Umbilical cord (tissue), 2 donors: Measurements from ENCODE around the gene NF2. TPM values are rescaled to one million over a fixed set of nuclear protein-coding genes. Genes with fewer than 3 reads are reported as not detected.
"Not testable (repeated sequence)": the region's sequence is repeated elsewhere in the genome, so short reads cannot be mapped to it uniquely, and the experiment has no call there.

Source experiments
- DNase-seq: peaks from one replicate; pipeline ENCODE4 v3.0.0-alpha.2; 2015; ENCODE audit warnings: low spot score
- total RNA-seq: library from RNA; depleted of rRNA; stranded (reverse); fragments of >200 nt; gene quantifications from one replicate; pipeline ENCODE4 v1.2.3, GENCODE V29; 2014; ENCODE audit warnings: low replicate concordance; ENCODE audit not compliant: insufficient read depth

NF2 gene
- 25.5 TPM for total RNA-seq

DNA sequence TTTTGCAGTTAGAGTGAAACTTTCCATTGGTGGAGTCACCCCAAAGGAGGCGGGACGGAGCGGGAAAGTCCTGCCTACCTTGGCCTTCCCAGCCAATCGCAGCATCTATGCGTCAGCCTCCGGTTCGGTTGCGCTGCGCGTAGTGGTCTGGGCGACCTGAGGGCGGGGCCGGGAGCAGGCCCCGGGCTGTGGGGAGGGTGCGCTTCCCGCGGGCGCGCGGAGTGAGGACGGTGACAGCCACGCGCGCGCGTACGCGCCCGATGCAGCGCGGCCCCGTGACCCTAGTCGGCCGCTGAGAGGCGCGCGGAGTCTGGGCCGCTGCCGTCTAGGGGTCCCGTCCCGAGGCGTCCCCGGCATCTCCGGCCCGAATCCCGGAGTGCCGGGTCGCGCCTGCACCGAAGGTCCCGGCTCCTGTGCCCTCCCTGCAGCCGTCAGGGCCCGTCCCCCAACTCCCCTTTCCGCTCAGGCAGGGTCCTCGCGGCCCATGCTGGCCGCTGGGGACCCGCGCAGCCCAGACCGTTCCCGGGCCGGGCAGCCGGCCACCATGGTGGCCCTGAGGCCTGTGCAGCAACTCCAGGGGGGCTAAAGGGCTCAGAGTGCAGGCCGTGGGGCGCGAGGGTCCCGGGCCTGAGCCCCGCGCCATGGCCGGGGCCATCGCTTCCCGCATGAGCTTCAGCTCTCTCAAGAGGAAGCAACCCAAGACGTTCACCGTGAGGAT is at the start of gene NF2:
NF2 (plus strand) TSS at position 276 of the 718 bp plus-strand sequence; CDS start at position 642, 366 bp downstream.
- peak; percentile 100 for DNase-seq

DNA sequence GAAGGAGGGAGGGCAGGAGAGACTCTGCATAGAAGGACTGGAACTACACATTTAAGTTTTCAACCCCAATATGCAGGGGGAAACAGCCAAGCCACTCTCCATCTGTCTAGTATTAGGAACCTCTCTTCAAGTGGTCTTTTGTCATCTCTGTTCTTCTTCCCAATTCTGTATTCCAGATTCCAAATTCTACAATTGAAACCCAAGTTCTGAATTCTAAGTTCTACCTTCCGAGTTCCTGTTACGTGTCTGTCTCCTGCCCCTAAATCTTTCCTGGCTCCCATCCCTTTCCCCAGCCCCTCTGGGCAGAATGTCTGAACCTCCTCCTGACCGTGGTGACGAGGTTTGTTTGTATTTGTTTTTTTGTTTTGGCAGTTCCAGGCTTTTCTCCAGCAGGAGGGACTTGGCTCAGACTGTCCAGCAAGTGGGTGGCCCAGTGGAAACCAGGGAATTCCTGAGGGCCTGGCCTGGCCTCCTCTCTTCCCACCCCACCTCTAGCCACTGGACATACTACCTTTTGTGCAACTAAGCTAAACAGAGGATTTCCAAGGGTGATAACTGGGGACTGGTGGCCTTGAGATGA is 48.3 kb upstream of the NF2 start:
- DNase-seq, result no peak

DNA sequence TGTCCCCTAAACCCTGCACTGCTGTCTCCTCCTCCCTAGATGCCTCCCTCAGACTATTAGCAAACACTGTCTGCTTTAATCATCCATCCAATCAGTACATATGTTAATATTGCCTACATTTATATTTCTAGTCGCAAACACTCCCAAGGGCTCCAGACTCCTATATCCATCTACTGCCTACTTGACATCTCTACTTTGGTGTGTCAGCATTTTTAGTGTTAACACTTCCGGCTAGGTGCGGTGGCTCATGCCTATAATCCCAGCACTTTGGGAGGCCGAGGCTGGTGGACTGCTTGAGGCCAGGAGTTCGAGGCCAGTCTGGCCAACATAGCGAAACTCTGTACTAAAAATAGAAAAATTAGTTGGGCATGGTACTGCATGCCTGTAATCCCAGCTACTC is 44.4 kb upstream of the NF2 start:
- no peak for DNase-seq

DNA sequence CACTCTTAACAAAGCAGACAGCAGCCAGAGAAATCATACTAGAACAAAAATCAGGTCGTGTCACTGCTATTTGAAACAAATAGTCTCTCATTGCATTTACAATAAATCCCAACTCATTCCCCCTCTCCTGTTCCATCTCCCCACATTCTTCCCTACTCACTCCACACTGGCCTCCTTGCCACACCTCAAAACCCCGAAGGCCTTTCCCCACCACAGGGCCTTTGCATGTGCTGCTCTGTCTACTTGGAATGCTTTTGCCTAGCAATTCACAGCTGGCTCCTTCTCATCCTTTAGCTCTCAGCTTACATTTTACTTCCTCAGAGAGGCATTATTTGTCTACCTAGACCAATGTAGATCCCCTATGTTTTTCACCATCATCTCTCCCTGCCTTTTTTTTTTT is 43.6 kb upstream of the NF2 start:
- DNase-seq, result no peak

DNA sequence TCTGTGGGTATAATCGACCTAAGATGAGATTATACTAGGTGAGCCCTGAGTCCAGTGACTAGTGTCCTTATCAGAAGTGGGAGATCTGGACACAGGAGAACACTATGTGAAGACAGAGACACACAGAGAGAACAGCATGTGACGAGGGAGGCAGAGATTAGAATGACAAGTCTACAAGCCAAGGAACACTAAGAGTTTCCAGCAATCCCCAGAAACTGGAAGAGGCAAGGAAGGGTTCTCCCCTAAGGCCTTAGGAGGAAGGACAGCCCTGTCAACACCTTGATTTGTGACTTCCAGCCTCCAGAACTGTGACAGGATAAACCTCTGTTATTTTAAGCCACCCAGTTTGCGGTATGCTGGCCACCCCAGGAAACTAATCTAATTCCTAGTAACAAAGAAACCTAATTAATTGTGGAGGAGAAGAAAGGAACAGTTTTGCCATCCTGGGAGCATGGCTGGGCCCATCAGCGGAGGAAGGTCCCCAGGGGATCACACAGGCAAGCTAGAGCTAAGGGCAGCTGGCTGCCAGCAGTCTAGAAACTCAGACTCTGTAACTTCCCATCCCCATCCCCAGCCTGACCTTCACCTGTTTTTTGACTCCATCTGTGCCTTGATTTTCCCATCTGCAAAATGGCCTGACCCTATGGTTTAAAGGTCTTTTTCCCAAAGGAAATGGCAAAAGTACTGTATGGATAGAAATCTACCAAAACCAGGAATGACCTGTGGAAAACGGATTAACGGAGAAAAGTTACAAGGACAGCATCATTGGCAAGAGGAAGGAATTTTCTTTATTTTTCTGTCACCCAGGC is 39.6 kb upstream of the NF2 start:
- DNase-seq, result no peak

DNA sequence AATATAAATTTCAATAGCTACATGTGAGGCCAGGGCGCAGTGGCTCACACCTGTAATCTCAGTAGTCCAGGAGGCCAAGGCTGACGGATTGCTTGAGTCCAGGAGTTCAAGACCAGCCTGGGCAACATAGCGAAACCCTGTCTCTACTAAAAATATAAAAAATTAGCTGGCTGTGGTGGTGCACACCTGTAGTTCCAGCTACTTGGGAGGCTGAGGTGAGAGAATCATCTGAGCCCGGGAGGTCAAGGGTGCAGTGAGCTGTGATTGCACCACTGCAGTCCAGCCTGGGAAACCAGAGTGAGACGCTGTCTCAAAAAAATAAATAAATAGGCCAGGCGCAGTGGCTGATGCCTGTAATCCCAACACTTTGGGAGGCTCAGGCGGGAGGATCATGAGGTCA is 36.9 kb upstream of the NF2 start:
- DNase-seq, result not testable (repeated sequence)

GRCh38 chr22:29567338-29567737 is 36.1 kb upstream of the NF2 start:
- no peak for DNase-seq

DNA sequence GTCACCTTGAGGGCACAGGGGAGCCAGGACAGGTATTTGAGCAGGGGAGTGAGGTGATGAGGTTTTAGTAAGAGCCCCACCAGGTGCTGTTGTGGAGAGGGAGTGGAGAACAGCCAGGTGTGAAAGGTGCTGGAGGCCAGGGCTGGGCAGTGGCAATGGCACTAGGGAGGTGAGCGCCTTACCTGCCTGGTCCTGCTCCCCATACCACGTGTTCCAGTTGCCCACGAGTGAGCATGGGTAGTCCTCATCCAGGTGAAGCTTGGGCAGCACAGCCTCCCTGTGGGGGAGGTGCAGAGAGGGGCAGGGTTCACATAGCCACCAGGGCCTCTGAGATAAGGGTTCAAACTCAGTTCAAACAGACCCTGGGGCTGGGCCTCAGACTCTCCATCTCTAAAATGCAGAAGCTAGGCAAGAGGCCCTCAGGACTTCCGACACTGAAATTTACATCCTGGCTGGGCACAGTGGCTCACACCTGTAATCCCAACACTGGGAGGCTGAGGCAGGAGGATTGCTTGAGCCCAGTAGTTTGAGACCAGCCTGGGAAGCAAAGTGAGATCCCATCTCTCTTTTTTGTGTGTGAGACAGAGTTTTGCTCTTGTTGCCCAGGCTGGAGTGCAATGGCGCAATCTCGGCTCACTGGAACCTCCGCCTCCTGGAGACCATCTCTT is 34.3 kb upstream of the NF2 start:
- DNase-seq, result no peak

DNA sequence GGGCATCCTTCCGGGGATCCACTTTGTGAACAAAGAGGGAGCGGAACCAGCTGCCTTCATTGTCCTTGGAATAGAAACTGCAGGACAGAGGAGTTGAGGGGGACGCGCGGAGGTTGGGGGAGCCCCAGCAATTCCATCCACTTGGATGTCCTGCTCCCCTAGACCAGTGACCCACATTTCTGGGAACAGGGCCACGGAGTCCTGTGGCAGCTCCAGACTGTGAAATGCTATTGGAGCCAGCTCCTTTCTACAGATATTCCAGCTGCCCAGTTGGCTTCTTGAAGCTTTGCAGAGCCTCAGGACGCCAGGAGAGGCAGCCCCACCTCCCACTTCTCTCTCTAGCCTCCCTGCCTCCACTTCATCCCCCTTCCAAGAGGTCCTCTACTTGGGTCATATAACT is 33.0 kb upstream of the NF2 start:
- no peak for DNase-seq

DNA sequence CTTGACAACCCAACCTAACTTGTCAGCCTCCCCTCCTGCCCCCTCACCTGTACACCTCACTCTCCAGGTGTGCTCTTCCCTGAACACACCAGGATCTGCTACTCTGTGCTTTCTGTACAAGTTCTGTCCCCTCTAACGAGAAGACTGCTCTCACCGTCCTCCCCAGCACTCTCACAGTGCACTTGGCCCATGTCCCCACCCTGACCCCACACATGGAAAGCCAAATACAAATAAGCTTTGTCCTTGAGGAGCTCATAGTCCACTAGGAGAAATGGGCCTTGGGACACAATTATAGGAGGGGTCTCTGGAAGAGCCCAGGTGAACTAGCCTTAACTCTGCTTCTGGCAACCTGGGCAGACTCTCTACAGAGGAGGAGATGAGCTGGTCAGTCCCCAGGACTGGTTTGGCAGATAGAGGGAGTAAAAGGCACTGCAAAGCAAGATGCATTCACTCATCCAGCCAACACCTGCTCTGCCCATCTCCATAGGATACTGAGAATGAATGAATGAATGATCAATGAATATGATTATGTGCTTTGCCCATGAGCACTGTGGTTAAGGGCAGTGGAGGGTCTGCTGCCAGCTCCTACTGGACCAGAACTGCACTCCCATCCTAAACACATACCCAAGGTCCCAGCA is 32.4 kb upstream of the NF2 start:
- no peak for DNase-seq

GRCh38 chr22:29574762-29575450 is 28.5 kb upstream of the NF2 start:
- DNase-seq, result no peak

GRCh38 chr22:29578462-29579200 is 24.8 kb upstream of the NF2 start:
- DNase-seq, result no peak

DNA sequence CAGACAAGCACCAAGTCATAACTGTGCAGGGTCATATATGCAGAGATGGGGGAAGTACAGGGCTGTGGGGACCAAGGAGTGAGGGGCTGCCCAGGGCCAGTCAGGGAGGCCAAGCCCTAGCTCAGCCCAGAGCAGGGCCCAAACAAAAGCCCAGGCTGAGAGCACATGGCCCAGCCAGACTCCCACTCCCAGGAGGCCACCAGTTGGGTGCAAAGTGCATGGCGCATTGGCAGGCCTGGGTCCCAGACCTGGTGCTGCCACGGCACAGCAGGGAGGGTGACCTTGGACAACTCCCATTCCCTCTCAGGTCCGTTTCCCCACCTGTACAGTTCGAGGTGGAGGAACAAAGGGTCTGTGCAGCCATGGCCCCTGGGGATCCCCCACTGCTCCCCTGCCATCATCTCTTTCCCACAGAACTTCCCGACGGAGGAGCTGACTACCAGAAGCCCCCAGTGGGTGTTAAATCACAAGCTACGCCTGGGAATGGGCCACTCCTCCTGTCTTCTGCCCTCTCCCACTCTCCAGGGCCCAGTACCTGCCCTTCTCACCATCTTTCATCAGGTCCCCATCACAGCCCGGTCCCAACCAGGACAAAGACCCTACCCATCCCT is 23.1 kb upstream of the NF2 start:
- DNase-seq, result no peak

GRCh38 chr22:29581799-29582198 is 21.6 kb upstream of the NF2 start:
- DNase-seq, result peak; percentile 12

GRCh38 chr22:29584975-29585374 is 18.5 kb upstream of the NF2 start:
- no peak for DNase-seq

GRCh38 chr22:29586193-29586705 is 17.2 kb upstream of the NF2 start:
- DNase-seq, result not testable (repeated sequence)

- DNase-seq, result no peak
Observed at GRCh38 chr22:29587938-29588699, 15.3 kb upstream of the NF2 start.

DNA sequence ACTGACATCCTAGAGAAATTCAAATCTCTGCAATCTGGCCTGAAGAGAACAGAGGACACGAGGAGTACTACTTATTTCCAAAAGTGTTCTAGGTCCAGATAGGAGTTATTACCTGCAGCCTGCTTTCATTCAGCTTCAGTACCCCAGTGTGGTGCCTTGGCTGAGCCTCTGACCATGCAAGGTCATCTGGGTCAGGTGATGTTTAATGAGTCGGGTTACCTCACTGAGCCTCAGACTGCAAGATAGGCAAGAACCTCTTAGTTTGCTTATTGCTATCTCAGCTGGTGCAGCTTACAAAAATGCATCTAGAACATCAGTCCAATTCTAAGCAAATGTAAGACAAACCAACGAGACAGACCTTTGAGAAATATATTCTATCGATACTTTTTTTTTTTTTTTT is 9.5 kb upstream of the NF2 start:
- no peak for DNase-seq

DNA sequence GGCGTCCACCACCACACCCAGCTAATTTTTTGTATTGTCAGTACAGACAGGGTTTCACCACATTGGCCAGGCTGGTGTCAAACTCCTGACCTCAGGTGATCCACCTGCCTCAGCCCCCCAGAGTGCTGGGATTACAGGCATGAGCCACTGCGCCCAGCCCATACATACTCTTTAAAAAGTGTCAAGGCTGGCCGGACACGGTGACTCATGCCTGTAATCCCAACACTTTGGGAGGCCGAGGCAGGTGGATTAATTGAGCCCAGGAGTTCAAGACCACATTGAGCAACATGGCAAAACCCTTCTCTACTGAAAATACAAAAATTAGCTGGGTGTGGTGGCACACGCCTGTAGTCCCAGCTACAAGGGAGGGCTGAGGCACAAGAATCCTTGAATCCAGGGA is 9.0 kb upstream of the NF2 start:
- DNase-seq, result not testable (repeated sequence)
